AG08396 (cell line): Measurements from ENCODE around the gene NKIRAS1.
"Not testable (repeated sequence)": the region's sequence is repeated elsewhere in the genome, so short reads cannot be mapped to it uniquely, and the experiment has no call there.

Experiments
- DNase-seq: peaks from one replicate; pipeline ENCODE4 v3.0.0; 2012; ENCODE audit warnings: low spot score, mixed read lengths

Gene NKIRAS1

DNA sequence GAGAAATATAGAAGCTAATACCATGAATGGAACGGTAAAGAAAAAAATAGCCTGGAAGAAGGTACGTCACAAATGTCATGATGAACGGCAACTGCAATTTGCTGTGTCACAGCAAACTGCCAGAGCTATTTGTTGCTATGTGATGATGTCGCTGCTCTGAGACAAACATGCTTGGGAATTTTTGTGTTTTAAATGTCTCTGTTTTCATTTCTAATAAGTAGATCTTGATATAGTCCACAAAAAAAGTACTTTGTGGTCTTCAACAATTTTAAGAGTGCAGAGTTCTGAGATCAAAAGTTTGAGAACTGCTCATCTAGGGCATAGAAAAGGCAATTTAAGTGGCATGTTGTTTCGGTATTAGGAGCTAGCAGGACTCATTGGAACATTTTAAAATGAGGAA lies 24.0 kb upstream of the NKIRAS1 start:
- DNase-seq: no peak

DNA sequence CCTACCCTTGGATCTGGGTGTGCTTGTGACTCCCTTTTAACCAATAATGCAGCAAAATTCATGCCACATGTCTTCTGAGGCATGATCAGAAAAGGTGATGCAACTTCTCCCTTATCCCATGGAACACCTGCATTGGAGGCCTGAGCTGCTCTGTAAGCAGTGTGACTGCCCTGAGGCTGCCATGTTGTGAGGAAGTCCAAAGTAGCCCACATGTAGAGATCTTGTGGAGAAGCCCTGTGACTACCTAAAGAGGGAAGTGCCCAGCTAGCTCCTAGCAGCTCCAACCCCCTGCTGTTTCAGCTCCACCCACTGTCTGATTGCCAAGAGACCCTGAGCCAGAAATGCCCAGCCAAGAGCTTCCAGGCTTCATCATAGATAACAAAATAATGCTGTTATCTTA lies 21.9 kb upstream of the NKIRAS1 start:
- no peak for DNase-seq

GRCh38 chr3:23937296-23937695 lies 20.5 kb upstream of the NKIRAS1 start:
- DNase-seq: no peak

DNA sequence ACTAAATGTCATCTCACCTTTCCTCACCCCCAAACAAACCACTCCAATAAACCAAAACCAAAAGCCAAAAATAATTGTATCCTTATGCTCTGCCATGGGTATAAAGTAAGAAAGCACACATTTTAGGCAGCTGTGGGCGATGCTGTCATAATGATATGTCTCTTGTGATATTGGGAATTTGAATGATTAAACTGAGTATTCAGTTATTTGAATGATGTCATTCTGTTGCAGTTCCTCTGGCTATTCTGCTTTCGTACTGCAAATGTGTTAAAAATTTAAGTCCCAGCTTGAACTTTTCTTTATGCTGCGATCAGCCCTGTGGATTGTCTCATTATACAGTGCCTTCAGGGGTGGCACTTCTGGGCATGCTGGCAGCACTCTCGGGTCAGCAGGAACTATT lies 17.5 kb upstream of the NKIRAS1 start:
- DNase-seq: no peak

- no peak for DNase-seq
Measured at GRCh38 chr3:23932571-23932970, 15.8 kb upstream of the NKIRAS1 start.

GRCh38 chr3:23931597-23931996 lies 14.8 kb upstream of the NKIRAS1 start:
- DNase-seq: no peak

DNA sequence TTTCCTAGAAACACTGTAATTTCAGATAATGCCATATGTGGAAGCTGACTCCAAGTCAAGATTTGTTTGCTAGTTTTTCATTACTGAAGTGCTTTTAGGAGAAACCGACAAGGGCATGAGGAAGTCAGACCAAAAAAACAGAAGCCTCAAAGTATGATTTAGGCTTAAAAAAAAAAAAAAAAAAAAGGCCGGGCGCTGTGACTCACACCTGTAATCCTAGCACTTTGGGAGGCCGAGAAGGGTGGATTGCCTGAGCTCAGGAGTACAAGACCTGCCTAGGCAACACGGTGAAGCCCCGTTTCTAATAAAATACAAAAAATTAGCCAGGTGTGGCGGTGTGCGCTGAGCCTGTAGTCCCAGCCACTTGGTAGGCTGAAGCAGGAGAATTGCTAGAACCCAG lies 11.7 kb upstream of the NKIRAS1 start:
- no peak for DNase-seq

- no peak for DNase-seq
Measured at GRCh38 chr3:23926736-23927135, 9.9 kb upstream of the NKIRAS1 start.

- no peak for DNase-seq
Measured at GRCh38 chr3:23926246-23926645, 9.5 kb upstream of the NKIRAS1 start.

DNA sequence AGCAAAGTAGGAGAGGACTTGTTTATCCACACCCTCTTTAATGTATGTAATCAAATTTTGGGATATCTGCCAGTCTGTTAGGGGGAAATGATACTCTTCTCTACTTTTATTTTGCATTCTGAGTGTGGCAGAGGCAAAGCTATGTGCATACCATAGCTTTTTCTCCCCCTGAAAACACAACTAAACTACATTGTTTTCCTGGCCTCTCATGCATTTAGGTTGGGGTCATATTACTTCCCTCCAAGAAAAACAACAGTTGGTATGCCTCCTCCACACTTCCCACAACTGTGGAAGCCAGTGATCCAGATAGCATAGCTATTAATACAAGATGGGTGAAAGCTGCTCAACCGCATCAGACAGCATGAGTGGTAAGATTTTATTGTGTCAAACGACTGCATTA lies 7.0 kb upstream of the NKIRAS1 start:
- no peak for DNase-seq

GRCh38 chr3:23921052-23921511 lies 4.3 kb upstream of the NKIRAS1 start:
- DNase-seq: no peak

- no peak for DNase-seq
Measured at GRCh38 chr3:23920151-23920655, 3.4 kb upstream of the NKIRAS1 start.

- no peak for DNase-seq
Measured at GRCh38 chr3:23919628-23920027, 2.8 kb upstream of the NKIRAS1 start.

DNA sequence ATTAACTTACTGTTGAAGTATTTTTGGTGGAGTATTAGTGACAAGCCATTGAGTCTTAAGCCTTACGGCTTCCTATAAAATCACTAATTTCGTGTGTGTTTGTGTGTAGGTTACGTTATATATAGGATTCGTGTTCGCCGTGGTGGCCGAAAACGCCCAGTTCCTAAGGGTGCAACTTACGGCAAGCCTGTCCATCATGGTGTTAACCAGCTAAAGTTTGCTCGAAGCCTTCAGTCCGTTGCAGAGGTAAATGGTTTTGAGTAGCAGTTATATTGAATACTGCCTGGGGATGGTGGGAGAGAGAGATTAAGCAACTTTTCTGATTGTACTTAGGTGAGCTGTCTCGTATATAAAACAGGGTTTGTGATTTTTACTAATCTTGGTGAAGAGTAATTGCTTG lies 1.5 kb upstream of the NKIRAS1 start:
- not testable (repeated sequence) for DNase-seq

- peak; percentile 64 for DNase-seq
Measured at GRCh38 chr3:23917679-23918303, 1.0 kb upstream of the NKIRAS1 start.

GRCh38 chr3:23916152-23916885 lies 471 bp downstream of the NKIRAS1 start:
- no peak for DNase-seq

GRCh38 chr3:23915537-23916108 lies 1.2 kb downstream of the NKIRAS1 start:
- no peak for DNase-seq

- no peak for DNase-seq
Measured at GRCh38 chr3:23913873-23914743, 2.7 kb downstream of the NKIRAS1 start.

GRCh38 chr3:23913182-23913581 lies 3.6 kb downstream of the NKIRAS1 start:
- no peak for DNase-seq

DNA sequence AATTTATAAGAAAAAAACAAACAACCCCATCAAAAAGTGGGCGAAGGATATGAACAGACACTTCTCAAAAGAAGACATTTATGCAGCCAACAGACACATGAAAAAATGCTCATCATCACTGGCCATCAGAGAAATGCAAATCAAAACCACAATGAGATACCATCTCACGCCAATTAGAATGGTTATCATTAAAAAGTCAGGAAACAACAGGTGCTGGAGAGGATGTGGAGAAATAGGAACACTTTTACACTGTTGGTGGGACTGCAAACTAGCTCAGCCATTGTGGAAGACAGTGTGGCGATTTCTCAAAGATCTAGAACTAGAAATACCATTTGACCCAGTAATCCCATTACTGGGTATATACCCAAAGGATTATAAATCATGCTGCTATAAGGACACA lies 4.5 kb downstream of the NKIRAS1 start:
- DNase-seq: not testable (repeated sequence)

DNA sequence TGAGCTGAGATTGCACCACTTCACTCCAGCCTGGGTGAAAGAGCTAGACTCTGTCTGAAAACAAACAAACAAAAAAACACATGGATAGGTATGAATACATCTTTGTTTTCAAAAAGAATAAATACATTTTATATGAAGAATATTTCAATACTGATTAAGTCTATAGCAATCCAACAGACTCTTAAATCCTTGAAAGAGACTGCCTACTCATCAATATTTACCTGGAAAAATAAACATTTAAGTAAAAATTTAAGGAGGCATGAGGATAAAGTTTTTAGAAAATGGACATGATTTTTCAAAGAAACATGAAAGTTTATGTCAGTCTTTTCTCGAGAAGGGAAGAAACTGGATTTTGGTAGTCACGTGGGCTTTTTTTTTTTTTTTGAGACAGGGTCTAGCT lies 5.4 kb downstream of the NKIRAS1 start:
- no peak for DNase-seq

- DNase-seq: no peak
Measured at GRCh38 chr3:23909341-23909740, 7.4 kb downstream of the NKIRAS1 start.
